Stomach (tissue), 9 donors: Measurements from ENCODE around the gene C18orf32. TPM values are rescaled to one million over a fixed set of nuclear protein-coding genes. Genes with fewer than 3 reads are reported as not detected.
A peak's percentile ranks its signal among the peaks of the same experiment; 100 is the strongest.
"Not testable (repeated sequence)": the region's sequence is repeated elsewhere in the genome, so short reads cannot be mapped to it uniquely, and the experiment has no call there.

Source experiments
- DNase-seq, 2 donors: peaks; one replicate each; pipeline versions ENCODE4 v3.0.0 to v3.0.0-alpha.2; 2013 to 2019
- H3K27ac ChIP-seq, 5 donors: fragments of 200-600 bp in 4 of 5; sonication (generic) in 4 of 5; one replicate each; pipeline ENCODE4 v1.5.1; 2013 to 2019; ENCODE audit warnings: mild to moderate bottlenecking in 1 of 5, moderate library complexity in 1 of 5
- H3K27me3 ChIP-seq, 3 donors: fragments of 200-600 bp; sonication (generic); one replicate each; pipeline ENCODE4 v1.5.1; 2017 to 2019; ENCODE audit warnings: mixed run types in 1 of 3
- H3K36me3 ChIP-seq, 4 donors: fragments of 200-600 bp; sonication (generic); 1 replicate in 3 of 4; 2 replicates in 1 of 4; pipeline ENCODE4 v1.5.1; 2016 to 2019
- H3K4me1 ChIP-seq, 4 donors: fragments of 200-600 bp; sonication (generic); one replicate each; pipeline ENCODE4 v1.5.1; 2016 to 2019
- H3K4me3 ChIP-seq, 4 donors: fragments of 200-600 bp; sonication (generic) in 3 of 4; one replicate each; pipeline ENCODE4 v1.5.1; 2016 to 2019; ENCODE audit warnings: mild to moderate bottlenecking in 1 of 4
- H3K9me3 ChIP-seq, 4 donors: fragments of 200-600 bp; sonication (generic); one replicate each; pipeline ENCODE4 v1.5.1; 2016 to 2019
- CTCF ChIP-seq, 7 experiments: fragments of 450-650 bp in 4 of 7; fragments of 200-600 bp in 3 of 7; sonication (generic) in 3 of 7; IDR thresholded peaks; one replicate each; pipeline ENCODE4 v1.5.1; 2016 to 2019; ENCODE audit warnings: antibody characterized with exemption in 7 of 7, control low read depth in 2 of 7, mild to moderate bottlenecking in 1 of 7
- EP300 ChIP-seq: sonication (generic); formaldehyde crosslinking; IDR thresholded peaks from one replicate; pipeline ENCODE4 v1.6.1; 2017; ENCODE audit warnings: antibody characterized with exemption
- POLR2A ChIP-seq, 4 donors: fragments of 450-650 bp; IDR thresholded peaks; one replicate each; pipeline ENCODE4 v1.6.1; 2016; ENCODE audit warnings: antibody characterized with exemption in 4 of 4, control low read depth in 2 of 4, mild to moderate bottlenecking in 1 of 4, moderate library complexity in 1 of 4
- POLR2AphosphoS5 ChIP-seq, 3 donors: sonication (generic); formaldehyde crosslinking; IDR thresholded peaks; one replicate each; pipeline ENCODE4 v1.6.1; 2016; ENCODE audit warnings: antibody characterized with exemption in 3 of 3
- WGBS, 5 donors: extraction: QIAGEN DNeasy Blood & Tissue Kit in 3 of 5; methylation state at CpG; one replicate each; pipeline versions ENCODE4 v1.1.5 to v1.1.7; 2013 to 2018; 5-methylcytosine and 5-hydroxymethylcytosine counted together
- intact Hi-C: fragments of 100-400 bp; cut with DNase I; formaldehyde crosslinking; loops from one replicate; pipeline ENCODE4 v1.15.1; 2023; ENCODE audit warnings: low total_unique reads
- polyA plus RNA-seq, 3 donors: library from polyadenylated mRNA; stranded (reverse); fragments of 200-250 nt; gene quantifications; one replicate each; pipeline ENCODE4 v1.2.3, GENCODE V29; 2013
- total RNA-seq, 5 donors: library from RNA; depleted of rRNA; stranded (reverse); fragments of >200 nt; gene quantifications; one replicate each; pipeline versions ENCODE4 v1.1.0 to v1.2.3, GENCODE V29; 2014 to 2016
- donor health status: healthy with polysubstance abuse.
- donor health status: Bipolar disorder and iron deficiency.
- donor health status: healthy.

C18orf32 gene
- total and polyA plus RNA-seq, 8 donors: 0.58 to 186 (median 62.7) TPM

- Histone ChIP-seq H3K4me1 (no peaks in the 10 kb centered on the region), H3K27me3 (peaks cover 0 to 4% (median 0%) of the 10 kb centered on the region in 3 donors), H3K36me3 (no peaks in the 10 kb centered on the region), H3K9me3 (no peaks in the 10 kb centered on the region), H3K4me3 (no peak overlapping the region), H3K27ac (no peak overlapping the region)
- DNase-seq: peak; percentile 38 to 79
- TF ChIP-seq CTCF (IDR thresholded peaks at IDR 0.05) (peak in 5 of 7 experiments; percentile 38 to 79 (median 62)), EP300 (no peak)
- WGBS, 5 donors: 37 to 42% (median 38%) methylated on average over 11 to 12 of the region's 12 CpGs
- intact Hi-C loops: loop anchor here (5.0 to 10.0 kb wide), 2 partner anchors 352 to 684 kb away; partner anchors contain the start of gene MYO5B
Observed at GRCh38 chr18:49510393-49511115, 23.5 kb upstream of the C18orf32 start.

- H3K36me3 ChIP-seq, H3K4me3 ChIP-seq, intact Hi-C loops, H3K4me1 ChIP-seq, H3K27ac ChIP-seq, DNase-seq, H3K9me3 ChIP-seq: not testable (repeated sequence)
- WGBS, 5 donors: 89 to 95% (median 92%) methylated on average over 5 of the region's 5 CpGs
- H3K27me3 ChIP-seq: peaks cover 0 to 10% (median 0%) of the 10 kb centered on the region in 3 donors
Observed at GRCh38 chr18:49506438-49506837, 19.4 kb upstream of the C18orf32 start.

- Histone ChIP-seq H3K27me3 (peaks cover 0 to 31% (median 0%) of the 10 kb centered on the region in 3 donors), H3K4me1 (no peaks in the 10 kb centered on the region), H3K4me3 (no peak overlapping the region), H3K9me3 (no peaks in the 10 kb centered on the region), H3K27ac (no peak overlapping the region), H3K36me3 (no peaks in the 10 kb centered on the region)
- TF ChIP-seq POLR2AphosphoS5 (IDR thresholded peaks at IDR 0.05): no peak
- DNase-seq: no peak
- 26 to 50% (median 33%) methylated on average over 1 of the region's 1 CpG for WGBS, 5 donors
- intact Hi-C loops: no loop called here
Observed at GRCh38 chr18:49503931-49504330, 16.9 kb upstream of the C18orf32 start.

- no peak overlapping the region for H3K4me3 ChIP-seq
- TF ChIP-seq EP300 (no peak), POLR2A (IDR thresholded peaks at IDR 0.05) (no peak), CTCF (IDR thresholded peaks at IDR 0.05) (no peak), POLR2AphosphoS5 (IDR thresholded peaks at IDR 0.05) (no peak)
- H3K9me3 ChIP-seq: no peaks in the 10 kb centered on the region
- intact Hi-C loops: no loop called here
- H3K4me1 ChIP-seq: no peaks in the 10 kb centered on the region
- peaks cover 0 to 32% (median 0%) of the 10 kb centered on the region in 3 donors for H3K27me3 ChIP-seq
- no peak overlapping the region for H3K27ac ChIP-seq
- no peak for DNase-seq
- 59 to 69% (median 63%) methylated on average over 14 of the region's 14 CpGs for WGBS, 5 donors
- H3K36me3 ChIP-seq: no peaks in the 10 kb centered on the region
Observed at GRCh38 chr18:49500201-49500921, 13.3 kb upstream of the C18orf32 start.

GRCh38 chr18:49499046-49499637 lies 12.1 kb upstream of the C18orf32 start:
- Histone ChIP-seq H3K4me3 (no peak overlapping the region), H3K36me3 (no peaks in the 10 kb centered on the region), H3K4me1 (no peaks in the 10 kb centered on the region), H3K9me3 (no peaks in the 10 kb centered on the region), H3K27me3 (peaks cover 0 to 32% (median 0%) of the 10 kb centered on the region in 3 donors), H3K27ac (no peak overlapping the region)
- TF ChIP-seq EP300 (no peak), CTCF (IDR thresholded peaks at IDR 0.05) (no peak), POLR2A (IDR thresholded peaks at IDR 0.05) (no peak), POLR2AphosphoS5 (IDR thresholded peaks at IDR 0.05) (no peak)
- intact Hi-C loops: no loop called here
- DNase-seq: no peak
- 80 to 82% (median 80%) methylated on average over 16 of the region's 16 CpGs for WGBS, 5 donors
